Hepatocyte (in vitro differentiated cells): ENCODE data around the gene VSNL1.

ENCODE experiments used
- EZH2 ChIP-seq: fragments of 200-600 bp; sonication (generic); IDR thresholded peaks from 2 replicates; pipeline ENCODE4 v1.6.1; 2016; ENCODE audit warnings: antibody characterized with exemption, mild to moderate bottlenecking, borderline replicate concordance
- EZH2phosphoT487 ChIP-seq: fragments of 200-600 bp; sonication (generic); IDR thresholded peaks from one replicate; pipeline ENCODE4 v1.6.1; 2018; ENCODE audit warnings: antibody characterized with exemption, mild to moderate bottlenecking, low read depth, moderate library complexity; ENCODE audit not compliant: unreplicated experiment, severe bottlenecking
- TF ChIP-seq, protein P1 (sequence below): fragments of 200-600 bp; sonication (generic); IDR thresholded peaks from 2 replicates; pipeline ENCODE4 v1.5.1; 2016; ENCODE audit warnings: antibody characterized with exemption, mild to moderate bottlenecking; ENCODE audit not compliant: poor library complexity

DNA sequence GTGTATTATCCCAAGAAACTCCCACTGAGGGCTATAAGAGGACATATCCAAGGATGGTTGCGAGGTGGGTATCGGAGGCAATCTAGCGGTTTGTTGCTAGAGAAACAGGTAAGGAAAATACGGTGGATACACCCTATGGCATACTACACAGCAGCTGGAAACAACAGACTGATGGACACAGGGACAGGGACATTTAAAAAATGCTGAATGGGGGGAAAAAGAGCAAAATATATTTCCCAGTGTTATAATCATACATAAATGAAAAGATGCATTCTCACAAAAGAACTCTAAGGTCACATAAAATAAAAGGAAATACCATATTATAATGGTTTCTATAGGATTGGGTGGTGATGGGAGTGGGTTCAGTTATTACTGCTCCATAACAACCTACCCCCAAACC, 117.3 kb downstream of the VSNL1 start:
- TF ChIP-seq EZH2, result no peak
- TF ChIP-seq, protein P1, sequence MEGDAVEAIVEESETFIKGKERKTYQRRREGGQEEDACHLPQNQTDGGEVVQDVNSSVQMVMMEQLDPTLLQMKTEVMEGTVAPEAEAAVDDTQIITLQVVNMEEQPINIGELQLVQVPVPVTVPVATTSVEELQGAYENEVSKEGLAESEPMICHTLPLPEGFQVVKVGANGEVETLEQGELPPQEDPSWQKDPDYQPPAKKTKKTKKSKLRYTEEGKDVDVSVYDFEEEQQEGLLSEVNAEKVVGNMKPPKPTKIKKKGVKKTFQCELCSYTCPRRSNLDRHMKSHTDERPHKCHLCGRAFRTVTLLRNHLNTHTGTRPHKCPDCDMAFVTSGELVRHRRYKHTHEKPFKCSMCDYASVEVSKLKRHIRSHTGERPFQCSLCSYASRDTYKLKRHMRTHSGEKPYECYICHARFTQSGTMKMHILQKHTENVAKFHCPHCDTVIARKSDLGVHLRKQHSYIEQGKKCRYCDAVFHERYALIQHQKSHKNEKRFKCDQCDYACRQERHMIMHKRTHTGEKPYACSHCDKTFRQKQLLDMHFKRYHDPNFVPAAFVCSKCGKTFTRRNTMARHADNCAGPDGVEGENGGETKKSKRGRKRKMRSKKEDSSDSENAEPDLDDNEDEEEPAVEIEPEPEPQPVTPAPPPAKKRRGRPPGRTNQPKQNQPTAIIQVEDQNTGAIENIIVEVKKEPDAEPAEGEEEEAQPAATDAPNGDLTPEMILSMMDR, result no peak
- TF ChIP-seq EZH2phosphoT487, result no peak
